SK-N-SH (cell line): ENCODE results near the gene FAM151B. TPM values are rescaled to one million over a fixed set of nuclear protein-coding genes. Genes with fewer than 3 reads are reported as not detected.

ENCODE experiments used
- CTCF ChIA-PET: fragments of 300-600, 350-600 bp; formaldehyde crosslinking; extraction: SDS; loops from one replicate; lab custom pipeline; 2021; lab: Yijun Ruan, JAX
- POLR2A ChIA-PET: fragments of 350-600 bp; sonication (Branson Sonifier 250); formaldehyde crosslinking; extraction: SDS; loops from one replicate; lab custom pipeline; 2020; ENCODE audit warnings: antibody characterized with exemption, inconsistent platforms; lab: Yijun Ruan, JAX
- DNase-seq: peaks from one replicate; pipeline ENCODE4 v3.0.0; 2012
- H2AFZ ChIP-seq: fragments of 200-600 bp; sonication (generic); 2 replicates; pipeline ENCODE4 v1.8.1; 2016; ENCODE audit warnings: antibody characterized with exemption, mild to moderate bottlenecking, low read depth
- H3F3A ChIP-seq: fragments of 200-600 bp; sonication (generic); replicated peaks from 2 replicates; pipeline ENCODE3; 2016; ENCODE audit warnings: antibody characterized with exemption, mild to moderate bottlenecking; ENCODE audit not compliant: insufficient read depth
- H3K27ac ChIP-seq, 2 experiments: fragments of 200-500 bp in 1 of 2; fragments of 200-600 bp in 1 of 2; sonication (Bioruptor generic) in 1 of 2; sonication (generic), shearing (Covaris generic) in 1 of 2; 2 replicates each; pipeline versions ENCODE4 v1.5.1 to v1.6.1; 2014 to 2016; ENCODE audit warnings: low read depth in 2 of 2, inconsistent platforms in 1 of 2, low read length in 1 of 2, mild to moderate bottlenecking in 1 of 2, mixed read lengths in 1 of 2
- H3K27me3 ChIP-seq: fragments of 200-600 bp; sonication (generic), shearing (Covaris generic); 2 replicates; pipeline ENCODE4 v1.6.1; 2016; ENCODE audit warnings: mixed run types; ENCODE audit not compliant: insufficient read depth
- H3K36me3 ChIP-seq, 2 experiments: fragments of 200-500 bp in 1 of 2; fragments of 200-600 bp in 1 of 2; sonication (Bioruptor generic) in 1 of 2; sonication (generic) in 1 of 2; replicated peaks in 1 of 2; 2 replicates each; pipeline versions ENCODE3 to v1.5.1; 2014 to 2016; ENCODE audit warnings: low read length in 1 of 2, mild to moderate bottlenecking in 1 of 2; ENCODE audit not compliant: insufficient read depth in 2 of 2, control insufficient read depth in 1 of 2
- H3K4me1 ChIP-seq, 2 experiments: fragments of 200-500 bp in 1 of 2; fragments of 200-600 bp in 1 of 2; sonication (Bioruptor generic) in 1 of 2; sonication (generic), shearing (Covaris generic) in 1 of 2; 2 replicates each; pipeline versions ENCODE4 v1.5.1 to v1.6.1; 2014 to 2016; ENCODE audit warnings: low read depth in 1 of 2, low read length in 1 of 2, mixed run types in 1 of 2; ENCODE audit not compliant: insufficient read depth in 2 of 2, control insufficient read depth in 1 of 2
- H3K4me2 ChIP-seq: fragments of 200-600 bp; sonication (generic), shearing (Covaris generic); 2 replicates; pipeline ENCODE4 v1.6.1; 2017; ENCODE audit warnings: mixed run types
- H3K4me3 ChIP-seq, 2 experiments: fragments of 200-500 bp in 1 of 2; fragments of 200-600 bp in 1 of 2; sonication (Bioruptor generic) in 1 of 2; sonication (generic), shearing (Covaris generic) in 1 of 2; 2 replicates each; pipeline versions ENCODE4 v1.5.1 to v1.8.1; 2014 to 2016; ENCODE audit warnings: low read depth in 2 of 2, inconsistent platforms in 1 of 2, low read length in 1 of 2, mild to moderate bottlenecking in 1 of 2, mixed read lengths in 1 of 2, moderate library complexity in 1 of 2
- H3K79me2 ChIP-seq: fragments of 200-600 bp; sonication (generic); 2 replicates; pipeline ENCODE4 v1.8.1; 2017; ENCODE audit warnings: mild to moderate bottlenecking; ENCODE audit not compliant: insufficient read depth
- H3K9ac ChIP-seq: fragments of 200-600 bp; sonication (generic); 2 replicates; pipeline ENCODE4 v1.6.1; 2017; ENCODE audit warnings: mixed run types
- H3K9me2 ChIP-seq: fragments of 200-600 bp; sonication (generic); 2 replicates; pipeline ENCODE4 v1.6.1; 2017; ENCODE audit warnings: mixed run types
- H3K9me3 ChIP-seq: fragments of 200-600 bp; sonication (generic); 2 replicates; pipeline ENCODE4 v1.6.1; 2017; ENCODE audit warnings: mixed run types, mild to moderate bottlenecking, moderate library complexity
- H4K20me1 ChIP-seq: fragments of 200-600 bp; sonication (generic); 2 replicates; pipeline ENCODE4 v1.6.1; 2017; ENCODE audit warnings: mild to moderate bottlenecking, mixed run types; ENCODE audit not compliant: insufficient read depth
- CTCF ChIP-seq: fragments of 200-600 bp; sonication (generic); IDR thresholded peaks from 2 replicates; pipeline ENCODE4 v1.6.1; 2017; ENCODE audit warnings: antibody characterized with exemption, mild to moderate bottlenecking, moderate library complexity
- ELF1 ChIP-seq: IDR thresholded peaks from 2 replicates; pipeline ENCODE4 v1.4.0; 2012
- EP300 ChIP-seq, 2 experiments: IDR thresholded peaks; 2 replicates each; pipeline versions ENCODE4 v1.4.0 to v1.6.1; 2012; ENCODE audit warnings: borderline replicate concordance in 1 of 2, low read depth in 1 of 2, low read length in 1 of 2
- EZH2phosphoT487 ChIP-seq: fragments of 200-600 bp; sonication (generic); IDR thresholded peaks from 2 replicates; pipeline ENCODE4 v1.6.1; 2017; ENCODE audit warnings: low read depth, mixed run types, mild to moderate bottlenecking, antibody characterized with exemption, moderate library complexity, borderline replicate concordance
- FOSL2 ChIP-seq: IDR thresholded peaks from 2 replicates; pipeline ENCODE4 v1.4.0; 2012; ENCODE audit warnings: low read depth, mild to moderate bottlenecking, moderate library complexity, borderline replicate concordance
- FOXJ3 ChIP-seq: sonication (generic); formaldehyde crosslinking; IDR thresholded peaks from 2 replicates; pipeline ENCODE4 v1.5.1; 2020; ENCODE audit warnings: mild to moderate bottlenecking, missing genetic modification reagents
- GABPA ChIP-seq: IDR thresholded peaks from 2 replicates; pipeline ENCODE4 v1.4.0; 2012; ENCODE audit warnings: low read depth, mild to moderate bottlenecking
- JUND ChIP-seq: IDR thresholded peaks from 2 replicates; pipeline ENCODE4 v1.4.0; 2012
- MEF2A ChIP-seq: IDR thresholded peaks from 2 replicates; pipeline ENCODE4 v1.4.0; 2012; ENCODE audit warnings: low read depth, borderline replicate concordance
- NRF1 ChIP-seq: IDR thresholded peaks from 2 replicates; pipeline ENCODE4 v1.6.1; 2012; ENCODE audit warnings: low read depth, mild to moderate bottlenecking, low read length
- PBX3 ChIP-seq: IDR thresholded peaks from 2 replicates; pipeline ENCODE4; 2012
- RAD21 ChIP-seq: IDR thresholded peaks from 2 replicates; pipeline ENCODE4 v1.6.1; 2012; ENCODE audit warnings: mild to moderate bottlenecking, low read length
- RFX5 ChIP-seq: IDR thresholded peaks from 2 replicates; pipeline ENCODE4 v1.6.1; 2012; ENCODE audit warnings: mild to moderate bottlenecking, improper control_type of control experiment, low read length
- SIN3A ChIP-seq: IDR thresholded peaks from 2 replicates; pipeline ENCODE4 v1.6.1; 2012; ENCODE audit warnings: low read depth, mild to moderate bottlenecking, low read length, moderate library complexity, borderline replicate concordance
- SMC3 ChIP-seq: IDR thresholded peaks from 2 replicates; pipeline ENCODE4 v1.6.1; 2012; ENCODE audit warnings: low read depth, low read length, improper control_type of control experiment
- TEAD4 ChIP-seq: IDR thresholded peaks from 2 replicates; pipeline ENCODE4 v1.4.0; 2012; ENCODE audit warnings: mild to moderate bottlenecking, borderline replicate concordance; ENCODE audit not compliant: insufficient read depth
- YY1 ChIP-seq: IDR thresholded peaks from 2 replicates; pipeline ENCODE4 v1.4.0; 2012; ENCODE audit warnings: low read depth, mild to moderate bottlenecking
- WGBS: methylation state at CpG from one replicate; pipeline ENCODE4 v1.1.6; 2017; ENCODE audit warnings: low lambda C conversion rate; 5-methylcytosine and 5-hydroxymethylcytosine counted together
- polyA plus RNA-seq, 3 experiments: library from polyadenylated mRNA; depleted of rRNA; stranded (reverse); fragments of >200 nt; gene quantifications; 2 replicates each; pipeline ENCODE4 v1.2.3, GENCODE V29; 2012
- TF ChIP-seq, protein P1 (sequence below): fragments of 150-350 bp; IDR thresholded peaks from 2 replicates; pipeline ENCODE4 v1.6.1; 2016; ENCODE audit warnings: mild to moderate bottlenecking, low read depth, low read length

Gene FAM151B
- polyA plus RNA-seq, 1 of the 3 experiments (the other 2 are of a cell fraction), result 1.2 TPM

DNA sequence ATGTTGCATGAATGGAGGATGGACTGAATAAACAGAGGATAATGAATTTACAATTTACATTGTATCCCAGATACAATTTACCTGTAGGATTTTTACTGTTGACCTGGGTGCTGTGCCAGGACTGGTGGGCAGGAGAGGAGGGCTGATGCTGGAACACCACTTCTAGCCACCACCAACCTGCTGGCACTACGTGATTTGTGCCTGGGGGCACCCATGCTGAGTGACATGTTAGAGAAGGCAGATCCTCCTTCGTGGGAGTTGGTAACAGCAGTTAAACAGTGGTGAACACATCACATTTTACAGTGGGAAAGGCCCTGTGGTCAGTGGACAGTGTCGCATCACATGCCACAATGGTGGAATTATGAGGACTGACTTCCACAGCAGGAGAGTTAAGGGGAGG, 85.2 kb downstream of the FAM151B start:
- WGBS, result 60% methylated on average over 2 of the region's 3 CpGs
- TF ChIP-seq RAD21, result no peak
- no peak for TF ChIP-seq SMC3
- no peak for TF ChIP-seq NRF1
- TF ChIP-seq PBX3, result no peak
- no peak for TF ChIP-seq SIN3A
- no peak for TF ChIP-seq CTCF
- no peak for TF ChIP-seq GABPA
- no peak for TF ChIP-seq YY1
- TF ChIP-seq TEAD4, result no peak
- no peak for TF ChIP-seq EP300 (IDR thresholded peaks at IDR 0.05; ENCODE audit: borderline replicate concordance in 1 of 2, low read depth in 1 of 2, low read length in 1 of 2)
- no peak for TF ChIP-seq RFX5
- TF ChIP-seq FOSL2, result no peak
- no peak for TF ChIP-seq MEF2A
- TF ChIP-seq FOXJ3 (CRISPR knock-in tag), result no peak
- TF ChIP-seq EZH2phosphoT487, result no peak
- TF ChIP-seq, protein P1, sequence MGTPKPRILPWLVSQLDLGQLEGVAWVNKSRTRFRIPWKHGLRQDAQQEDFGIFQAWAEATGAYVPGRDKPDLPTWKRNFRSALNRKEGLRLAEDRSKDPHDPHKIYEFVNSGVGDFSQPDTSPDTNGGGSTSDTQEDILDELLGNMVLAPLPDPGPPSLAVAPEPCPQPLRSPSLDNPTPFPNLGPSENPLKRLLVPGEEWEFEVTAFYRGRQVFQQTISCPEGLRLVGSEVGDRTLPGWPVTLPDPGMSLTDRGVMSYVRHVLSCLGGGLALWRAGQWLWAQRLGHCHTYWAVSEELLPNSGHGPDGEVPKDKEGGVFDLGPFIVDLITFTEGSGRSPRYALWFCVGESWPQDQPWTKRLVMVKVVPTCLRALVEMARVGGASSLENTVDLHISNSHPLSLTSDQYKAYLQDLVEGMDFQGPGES, result no peak
- no peak for TF ChIP-seq JUND
- no peak for TF ChIP-seq ELF1
- Histone ChIP-seq H3K36me3 (no peaks in the 10 kb centered on the region), H3K9me2 (no peaks in the 10 kb centered on the region), H3K9me3 (no peaks in the 10 kb centered on the region), H4K20me1 (no peaks in the 10 kb centered on the region), H3K9ac (no peak overlapping the region), H3K79me2 (no peaks in the 10 kb centered on the region), H2AFZ (no peak overlapping the region), H3K27ac (no peak overlapping the region), H3K4me2 (no peak overlapping the region), H3K27me3 (peaks cover 29% of the 10 kb centered on the region), H3K4me1 (peaks cover 0 to 11% of the 10 kb centered on the region in 2 experiments; a peak in 1 of 4 replicates), H3K4me3 (no peak overlapping the region), H3F3A (no peaks in the 10 kb centered on the region)
- DNase-seq, result no peak
- ChIA-PET CTCF (no interaction called here), POLR2A (no interaction called here)
